NCI-H1436 treated with DMSO at 0.1 percent for 48 hours (cell line): Measurements from ENCODE around the gene LZTS3.
"Not testable (repeated sequence)": the region's sequence is repeated elsewhere in the genome, so short reads cannot be mapped to it uniquely, and the experiment has no call there.

ENCODE experiments used
- DNase-seq: peaks from one replicate; lab custom pipeline; 2025; lab: John Stamatoyannopoulos, UW

LZTS3 gene

GRCh38 chr20:3192226-3193015, 19.1 kb upstream of the LZTS3 start:
- DNase-seq = no peak

DNA sequence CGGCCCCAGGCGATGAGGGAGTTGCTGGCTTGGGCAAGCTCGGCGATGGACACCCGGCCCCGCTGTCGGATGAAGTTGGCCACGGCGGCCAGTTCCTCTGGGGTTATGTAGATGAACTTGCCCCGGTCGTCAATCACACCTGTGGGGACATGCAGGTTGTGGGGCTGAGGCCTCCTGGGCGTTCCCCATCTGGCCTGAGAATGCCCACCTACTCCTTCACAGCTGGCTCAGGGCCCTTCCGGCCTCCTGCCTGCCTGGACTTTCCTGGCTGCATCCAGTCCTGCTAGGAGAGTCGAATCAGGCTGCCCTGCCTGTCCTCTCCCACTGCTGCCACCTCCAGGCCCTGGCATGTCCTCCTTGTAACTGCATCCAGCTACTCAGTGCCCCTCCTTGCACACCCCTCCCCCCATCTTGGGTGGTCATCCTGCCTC, 17.3 kb upstream of the LZTS3 start:
- no peak for DNase-seq

DNA sequence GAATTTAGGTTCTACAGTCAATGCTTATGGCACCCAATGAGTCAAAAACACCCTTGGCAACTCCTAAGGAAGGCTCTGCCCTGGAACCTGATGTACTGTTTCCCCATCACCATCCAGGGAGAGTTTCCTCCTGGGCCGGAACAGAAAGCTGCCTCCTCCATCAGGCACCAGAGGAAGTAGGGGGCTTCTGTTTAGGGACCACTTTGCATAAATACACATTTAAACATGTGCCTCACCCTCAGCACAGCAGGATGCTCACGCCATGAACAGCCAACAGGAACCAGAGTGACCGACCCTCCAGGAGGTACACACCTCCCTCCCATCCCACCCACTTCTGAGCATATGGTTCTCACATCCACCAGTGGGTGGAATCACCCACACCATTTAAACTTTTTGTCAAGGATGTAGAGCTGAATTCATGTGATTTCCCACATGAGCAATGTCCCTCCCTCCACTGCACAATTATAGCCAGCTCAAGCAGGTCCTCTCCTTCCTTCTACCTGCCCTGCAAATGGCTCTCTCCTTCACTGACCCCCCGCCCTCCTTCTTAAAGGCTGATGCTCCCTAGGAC, 16.3 kb upstream of the LZTS3 start:
- DNase-seq = no peak

DNA sequence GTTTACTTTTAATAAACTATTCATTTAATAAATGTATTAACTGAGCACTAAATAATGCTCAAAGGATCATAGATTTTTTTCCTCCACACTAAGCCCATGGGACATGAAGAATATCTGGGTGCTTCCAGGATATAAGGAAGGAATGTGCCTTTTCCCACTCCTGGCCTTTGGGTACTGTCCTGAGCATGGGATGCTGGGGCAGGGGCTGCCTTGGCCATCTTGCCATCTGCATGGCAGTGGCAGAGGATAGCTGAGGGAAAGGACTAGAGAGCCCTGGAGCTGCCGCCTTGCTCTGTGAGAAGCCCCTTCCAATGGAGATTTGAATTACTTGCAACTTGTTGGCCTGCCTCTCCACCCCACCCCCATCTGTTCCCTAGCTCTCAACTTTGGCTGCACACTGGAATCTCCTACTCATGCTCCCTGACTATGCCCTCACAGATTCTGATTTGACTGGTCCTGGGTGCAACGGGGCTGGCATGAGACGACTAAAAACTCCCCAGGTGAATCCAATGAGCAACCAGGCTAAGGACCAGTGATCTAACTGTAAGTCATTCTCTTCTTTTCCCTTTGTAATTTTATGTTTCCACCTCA, 15.6 kb upstream of the LZTS3 start:
- DNase-seq = no peak

- DNase-seq = not testable (repeated sequence)
Measured at GRCh38 chr20:3187861-3188260, 14.5 kb upstream of the LZTS3 start.

- no peak for DNase-seq
Measured at GRCh38 chr20:3183896-3184612, 10.7 kb upstream of the LZTS3 start.

- not testable (repeated sequence) for DNase-seq
Measured at GRCh38 chr20:3182429-3182828, 9.1 kb upstream of the LZTS3 start.

GRCh38 chr20:3181270-3181669, 7.9 kb upstream of the LZTS3 start:
- no peak for DNase-seq

GRCh38 chr20:3180319-3180718, 7.0 kb upstream of the LZTS3 start:
- DNase-seq = no peak

- DNase-seq = no peak
Measured at GRCh38 chr20:3177746-3178485, 4.6 kb upstream of the LZTS3 start.

DNA sequence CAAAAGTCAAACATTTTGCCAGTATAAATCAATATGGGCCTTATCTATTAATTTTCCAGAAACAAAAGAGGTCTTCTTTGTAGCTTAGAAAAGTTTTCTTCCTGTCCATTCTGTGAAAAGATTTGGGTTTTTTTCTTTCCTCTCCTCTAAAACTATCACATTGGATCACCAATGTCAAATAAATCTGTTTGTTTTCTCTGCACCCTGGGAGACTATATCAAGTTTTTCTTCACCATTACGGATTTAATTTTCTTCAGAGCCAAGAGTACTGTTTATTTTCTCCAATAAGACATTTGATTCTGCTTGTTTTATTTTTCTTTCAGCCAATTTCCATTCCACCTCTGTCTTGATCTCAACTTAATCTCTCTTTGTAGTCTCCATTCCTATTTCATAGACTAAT, 1.9 kb upstream of the LZTS3 start:
- no peak for DNase-seq

GRCh38 chr20:3174442-3175261, 1.3 kb upstream of the LZTS3 start:
- no peak for DNase-seq

DNA sequence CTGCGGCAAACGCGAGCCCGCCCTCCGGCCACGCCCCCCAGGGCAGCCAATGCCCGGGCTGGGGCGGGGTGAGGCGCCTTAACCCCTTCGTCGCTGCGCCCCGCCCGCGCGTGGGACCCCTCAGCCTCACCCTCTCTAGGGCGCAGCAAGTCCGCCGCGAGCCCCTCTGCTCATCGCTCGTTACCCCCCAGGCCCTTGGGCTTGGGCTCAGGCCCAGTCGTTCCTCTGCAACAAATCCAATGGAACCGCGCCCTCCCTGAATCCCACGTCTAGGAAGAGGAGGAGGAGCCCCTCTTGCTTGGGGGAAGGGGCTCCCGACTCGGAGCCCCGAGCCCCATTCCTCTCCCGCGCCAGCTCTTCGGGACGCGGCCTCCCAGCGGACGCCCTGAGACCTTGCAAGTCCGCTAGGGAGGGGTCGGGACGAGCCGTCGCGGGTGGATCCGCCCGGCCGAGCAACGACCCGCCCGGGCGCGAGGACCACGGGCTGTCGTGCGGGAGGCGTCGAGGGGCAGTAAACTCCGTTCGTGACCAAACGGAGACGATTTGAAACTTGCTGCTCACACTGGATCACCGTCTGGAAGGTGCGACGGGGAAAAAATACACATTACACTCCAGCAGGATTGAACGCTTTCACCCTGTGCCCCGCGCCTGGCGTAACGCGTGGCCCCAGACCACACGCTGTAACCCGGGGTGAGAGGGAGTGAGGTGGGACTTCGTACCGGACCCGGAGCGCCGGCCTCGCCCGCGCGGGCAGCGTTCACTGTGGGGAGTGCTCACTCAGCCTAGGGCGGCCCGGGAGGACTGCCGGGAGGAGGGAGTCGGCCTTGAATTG, 477 bp upstream of the LZTS3 start:
- DNase-seq = no peak

GRCh38 chr20:3172126-3172932, 1.0 kb downstream of the LZTS3 start:
- DNase-seq = no peak

GRCh38 chr20:3171391-3172125, 1.8 kb downstream of the LZTS3 start:
- DNase-seq = no peak

DNA sequence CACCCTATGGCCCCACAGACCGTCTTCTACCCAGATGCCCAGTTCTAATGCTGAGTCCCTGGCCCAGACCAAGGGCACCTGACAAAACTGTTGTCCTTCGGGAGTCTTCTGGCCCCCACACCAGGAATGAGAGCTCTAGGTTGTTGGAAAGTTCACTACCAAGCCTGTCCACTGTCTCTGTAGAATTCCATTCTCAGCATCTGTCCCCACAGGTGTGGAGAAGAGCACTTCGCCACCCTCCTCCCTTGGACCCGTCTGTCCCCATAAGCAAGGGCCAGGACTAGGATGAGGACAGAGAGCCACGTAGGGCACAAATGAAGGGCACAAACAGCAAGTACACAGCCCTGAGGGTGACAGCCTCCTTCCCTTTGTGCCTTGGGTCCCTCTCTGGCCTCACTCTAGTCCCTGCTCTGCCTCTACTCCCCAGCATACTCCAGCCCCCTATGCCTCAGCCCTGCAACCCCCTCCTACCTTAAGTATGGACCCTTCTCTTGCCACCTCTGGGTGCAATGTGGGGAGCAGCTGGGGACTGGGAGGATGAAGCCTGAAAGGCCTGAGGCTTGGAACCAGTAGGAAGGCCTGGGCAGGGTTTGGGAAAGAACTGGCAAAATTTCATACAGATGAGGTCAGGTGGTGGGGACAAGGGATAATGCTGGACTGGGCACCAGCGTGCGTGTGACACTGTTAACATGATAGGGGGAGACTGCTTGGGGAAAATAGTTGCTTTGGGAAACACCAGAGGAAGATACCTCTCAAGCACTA, 4.3 kb downstream of the LZTS3 start:
- no peak for DNase-seq

- DNase-seq = no peak
Measured at GRCh38 chr20:3168079-3168828, 5.1 kb downstream of the LZTS3 start.
